Upper lobe of left lung (tissue), 6 donors: ENCODE results near the gene GRB10. TPM values are rescaled to one million over a fixed set of nuclear protein-coding genes. Genes with fewer than 3 reads are reported as not detected.

ENCODE experiments used
- ATAC-seq, 2 donors: fragments of 200-7000 bp; cut with Tn5 transposase; one replicate each; pipeline ENCODE4 v1.9.1; 2022; ENCODE audit warnings: mild to moderate bottlenecking in 2 of 2, moderate library complexity in 2 of 2; ENCODE audit not compliant: low FRiP score in 2 of 2
- DNase-seq, 2 donors: peaks; one replicate each; pipeline ENCODE4 v3.0.0-alpha.2; 2019 to 2020
- H3K27ac ChIP-seq, 4 donors: fragments of 200-600 bp; sonication (generic); one replicate each; pipeline ENCODE4 v1.5.1; 2016 to 2019
- H3K27me3 ChIP-seq, 4 donors: fragments of 200-600 bp; sonication (generic); one replicate each; pipeline ENCODE4 v1.5.1; 2017 to 2019
- H3K36me3 ChIP-seq, 4 donors: fragments of 200-600 bp; sonication (generic); one replicate each; pipeline ENCODE4 v1.5.1; 2016 to 2019
- H3K4me1 ChIP-seq, 4 donors: fragments of 200-600 bp; sonication (generic); one replicate each; pipeline ENCODE4 v1.5.1; 2018 to 2019
- H3K4me3 ChIP-seq, 4 donors: fragments of 200-600 bp; sonication (generic); one replicate each; pipeline ENCODE4 v1.5.1; 2017 to 2019; ENCODE audit warnings: mild to moderate bottlenecking in 2 of 4, moderate library complexity in 1 of 4
- H3K9me3 ChIP-seq, 4 donors: fragments of 200-600 bp; sonication (generic); one replicate each; pipeline ENCODE4 v1.5.1; 2018 to 2019
- CTCF ChIP-seq, 6 experiments: fragments of 450-650 bp in 4 of 6; fragments of 200-600 bp in 2 of 6; sonication (generic) in 2 of 6; IDR thresholded peaks; one replicate each; pipeline ENCODE4 v1.5.1; 2016 to 2019; ENCODE audit warnings: antibody characterized with exemption in 6 of 6
- EP300 ChIP-seq, 4 donors: sonication (generic); formaldehyde crosslinking; IDR thresholded peaks; one replicate each; pipeline ENCODE4 v1.5.1; 2017; ENCODE audit warnings: antibody characterized with exemption in 4 of 4, control low read depth in 2 of 4
- POLR2A ChIP-seq, 4 donors: fragments of 450-650 bp; IDR thresholded peaks; one replicate each; pipeline ENCODE4 v1.5.1; 2016 to 2017; ENCODE audit warnings: antibody characterized with exemption in 4 of 4, mild to moderate bottlenecking in 2 of 4
- POLR2AphosphoS5 ChIP-seq, 2 donors: sonication (generic); formaldehyde crosslinking; IDR thresholded peaks; one replicate each; pipeline ENCODE4 v1.5.1; 2017; ENCODE audit warnings: antibody characterized with exemption in 2 of 2
- WGBS, 2 donors: methylation state at CpG; one replicate each; pipeline ENCODE4 v1.1.5; 2017 to 2018; 5-methylcytosine and 5-hydroxymethylcytosine counted together
- total RNA-seq, 6 donors: library from RNA; depleted of rRNA in 4 of 6; stranded (reverse); fragments of >200 nt in 4 of 6; gene quantifications; one replicate each; pipeline versions ENCODE4 v1.1.0 to v1.2.1, GENCODE V29; 2016 to 2021
- donor health status: DM: no; HTN: no; CAD: no; lungs with moderate emphysema.
- donor health status: DM: no; HTN: yes; CAD: no; lungs with severe emphysema.

GRB10 gene
- total RNA-seq, 6 donors from 2014 or later = 32.8 to 92.2 (median 46.5) TPM

- Histone ChIP-seq H3K27ac (no peak overlapping the region), H3K9me3 (no peaks in the 10 kb centered on the region), H3K27me3 (no peaks in the 10 kb centered on the region), H3K4me3 (peak overlapping the region in 3 of 4 donors; percentile 49 to 59 (median 58)), H3K36me3 (no peaks in the 10 kb centered on the region), H3K4me1 (peaks cover 15 to 42% (median 22%) of the 10 kb centered on the region in 4 donors)
- peak in 1 of 2 donors; percentile 37 for DNase-seq
- TF ChIP-seq EP300 (IDR thresholded peaks at IDR 0.05) = no peak
- TF ChIP-seq POLR2A (IDR thresholded peaks at IDR 0.05) = no peak
- TF ChIP-seq POLR2AphosphoS5 (IDR thresholded peaks at IDR 0.05) = no peak
- no peak for TF ChIP-seq CTCF (IDR thresholded peaks at IDR 0.05)
- ATAC-seq = no peak
- 69 to 75% methylated on average over 42 to 49 of the region's 49 CpGs for WGBS, 2 donors
These were observed 1.1 kb downstream of the GRB10 start for GRCh38 chr7:50781381-50782293.

GRCh38 chr7:50780436-50780835 is 2.3 kb downstream of the GRB10 start:
- Histone ChIP-seq H3K27me3 (no peaks in the 10 kb centered on the region), H3K36me3 (no peaks in the 10 kb centered on the region), H3K4me3 (no peak overlapping the region), H3K9me3 (no peaks in the 10 kb centered on the region), H3K27ac (peak overlapping the region in 1 of 4 donors; percentile 32), H3K4me1 (peaks cover 17 to 49% (median 22%) of the 10 kb centered on the region in 4 donors)
- no peak for TF ChIP-seq EP300 (IDR thresholded peaks at IDR 0.05)
- TF ChIP-seq POLR2AphosphoS5 (IDR thresholded peaks at IDR 0.05) = no peak
- TF ChIP-seq POLR2A (IDR thresholded peaks at IDR 0.05) = no peak
- no peak for TF ChIP-seq CTCF (IDR thresholded peaks at IDR 0.05)
- ATAC-seq = no peak
- 71 to 75% methylated on average over 3 of the region's 3 CpGs for WGBS, 2 donors
- DNase-seq = no peak

- WGBS, 2 donors = 78% methylated on average over 3 of the region's 3 CpGs
- no peaks in the 10 kb centered on the region for H3K27me3 ChIP-seq
- no peak for TF ChIP-seq POLR2AphosphoS5 (IDR thresholded peaks at IDR 0.05)
- TF ChIP-seq CTCF (IDR thresholded peaks at IDR 0.05) = no peak
- TF ChIP-seq EP300 (IDR thresholded peaks at IDR 0.05) = no peak
- no peak for TF ChIP-seq POLR2A (IDR thresholded peaks at IDR 0.05)
- no peaks in the 10 kb centered on the region for H3K36me3 ChIP-seq
- H3K27ac ChIP-seq = no peak overlapping the region
- DNase-seq = no peak
- ATAC-seq = no peak
- no peaks in the 10 kb centered on the region for H3K9me3 ChIP-seq
- H3K4me1 ChIP-seq = peaks cover 17 to 51% (median 22%) of the 10 kb centered on the region in 4 donors
- H3K4me3 ChIP-seq = no peak overlapping the region
These were observed 3.3 kb downstream of the GRB10 start for GRCh38 chr7:50779427-50779826.

GRCh38 chr7:50778189-50778588 is 4.5 kb downstream of the GRB10 start:
- H3K27ac ChIP-seq = no peak overlapping the region
- no peak for TF ChIP-seq CTCF (IDR thresholded peaks at IDR 0.05)
- TF ChIP-seq POLR2AphosphoS5 (IDR thresholded peaks at IDR 0.05) = no peak
- no peak for TF ChIP-seq EP300 (IDR thresholded peaks at IDR 0.05)
- TF ChIP-seq POLR2A (IDR thresholded peaks at IDR 0.05) = no peak
- H3K4me3 ChIP-seq = no peak overlapping the region
- ATAC-seq = no peak
- H3K27me3 ChIP-seq = no peaks in the 10 kb centered on the region
- no peak for DNase-seq
- H3K36me3 ChIP-seq = no peaks in the 10 kb centered on the region
- peaks cover 17 to 41% (median 22%) of the 10 kb centered on the region in 4 donors for H3K4me1 ChIP-seq
- no peaks in the 10 kb centered on the region for H3K9me3 ChIP-seq
